ENCODE data around the gene EIF1AY.
"Not testable (repeated sequence)": the region's sequence is repeated elsewhere in the genome, so short reads cannot be mapped to it uniquely, and the experiment has no call there.

Gene EIF1AY

DNA sequence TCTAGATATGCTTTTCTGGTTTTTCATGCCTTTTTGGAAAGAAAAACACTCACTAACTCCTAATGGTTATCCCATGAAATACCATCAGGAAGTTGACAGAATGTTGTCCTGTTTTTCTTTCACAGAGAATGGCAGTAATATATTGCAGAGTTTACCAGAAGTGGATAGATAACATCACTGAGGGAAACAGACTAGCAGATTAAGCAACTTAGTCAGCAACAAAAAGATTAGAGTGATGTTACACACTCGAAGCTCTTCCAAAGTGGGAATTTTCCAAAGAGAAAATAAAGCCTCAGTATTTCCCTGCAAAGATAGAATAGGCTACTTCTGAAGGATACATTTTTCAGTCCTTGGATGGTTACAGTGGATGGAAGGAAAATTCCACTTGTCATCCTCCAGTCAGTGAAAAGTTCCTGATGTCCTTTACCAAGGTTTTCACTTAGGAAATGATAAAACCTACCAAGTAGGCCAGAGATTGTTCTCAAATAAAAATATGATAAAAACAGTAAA lies 31.1 kb upstream of the EIF1AY start:
- no peaks in the 10 kb centered on the region for H3K36me3 ChIP-seq (replicated peaks; ENCODE audit: low read depth, low read length)

DNA sequence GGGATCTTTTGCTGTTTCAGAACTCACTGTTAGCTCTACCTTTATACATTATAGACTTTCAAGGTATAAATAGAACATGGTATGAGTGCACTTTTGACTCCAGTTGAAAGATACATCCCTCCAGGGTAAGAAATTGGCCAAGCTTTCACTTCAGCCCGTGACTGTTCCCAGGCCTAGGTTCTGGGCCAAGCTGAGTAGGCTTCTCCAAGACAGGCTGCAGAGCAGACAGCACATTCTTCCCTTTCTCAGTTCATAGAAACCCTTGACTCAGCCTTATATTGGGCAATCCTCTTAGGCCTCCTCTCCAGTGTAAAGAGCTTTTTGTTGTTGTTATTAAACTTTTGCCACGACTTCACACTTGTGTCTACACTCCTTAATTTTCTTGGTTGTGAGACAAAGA lies 29.5 kb upstream of the EIF1AY start:
- Histone ChIP-seq H3K4me2 (ENCODE audit: low read length) (no peak overlapping the region), H4K20me1 (ENCODE audit: insufficient read depth, low read length) (no peaks in the 10 kb centered on the region)

More for the DNA sequence above, 31.1 kb upstream of the EIF1AY start:
- Histone ChIP-seq H3K9me3 (ENCODE audit: insufficient read depth, low read length) (no peaks in the 10 kb centered on the region), H3K4me3 (ENCODE audit: low read length) (no peak overlapping the region), H3K27ac (ENCODE audit: low read length) (no peak overlapping the region), H3K9ac (ENCODE audit: low read length) (no peak overlapping the region), H3K4me2 (ENCODE audit: low read length) (no peak overlapping the region), H2AFZ (ENCODE audit: low read depth, low read length) (no peak overlapping the region), H3K4me1 (ENCODE audit: low read length) (no peaks in the 10 kb centered on the region), H3K79me2 (ENCODE audit: low read length) (no peaks in the 10 kb centered on the region), H3K27me3 (ENCODE audit: low read depth, low read length) (no peaks in the 10 kb centered on the region), H4K20me1 (ENCODE audit: insufficient read depth, low read length) (no peaks in the 10 kb centered on the region)
- TF ChIP-seq, protein P1, sequence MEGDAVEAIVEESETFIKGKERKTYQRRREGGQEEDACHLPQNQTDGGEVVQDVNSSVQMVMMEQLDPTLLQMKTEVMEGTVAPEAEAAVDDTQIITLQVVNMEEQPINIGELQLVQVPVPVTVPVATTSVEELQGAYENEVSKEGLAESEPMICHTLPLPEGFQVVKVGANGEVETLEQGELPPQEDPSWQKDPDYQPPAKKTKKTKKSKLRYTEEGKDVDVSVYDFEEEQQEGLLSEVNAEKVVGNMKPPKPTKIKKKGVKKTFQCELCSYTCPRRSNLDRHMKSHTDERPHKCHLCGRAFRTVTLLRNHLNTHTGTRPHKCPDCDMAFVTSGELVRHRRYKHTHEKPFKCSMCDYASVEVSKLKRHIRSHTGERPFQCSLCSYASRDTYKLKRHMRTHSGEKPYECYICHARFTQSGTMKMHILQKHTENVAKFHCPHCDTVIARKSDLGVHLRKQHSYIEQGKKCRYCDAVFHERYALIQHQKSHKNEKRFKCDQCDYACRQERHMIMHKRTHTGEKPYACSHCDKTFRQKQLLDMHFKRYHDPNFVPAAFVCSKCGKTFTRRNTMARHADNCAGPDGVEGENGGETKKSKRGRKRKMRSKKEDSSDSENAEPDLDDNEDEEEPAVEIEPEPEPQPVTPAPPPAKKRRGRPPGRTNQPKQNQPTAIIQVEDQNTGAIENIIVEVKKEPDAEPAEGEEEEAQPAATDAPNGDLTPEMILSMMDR (IDR thresholded peaks at IDR 0.05; ENCODE audit: low read depth, low read length), result no peak
- no peak for TF ChIP-seq EZH2phosphoT487 (IDR thresholded peaks at IDR 0.05; ENCODE audit: low read depth)

GRCh38 chrY:20549289-20549688 lies 26.3 kb upstream of the EIF1AY start:
- H3K79me2 ChIP-seq (ENCODE audit: low read length), result no peaks in the 10 kb centered on the region
- H4K20me1 ChIP-seq (ENCODE audit: insufficient read depth, low read length), result no peaks in the 10 kb centered on the region

More for the DNA sequence above, 29.5 kb upstream of the EIF1AY start:
- TF ChIP-seq, protein P1 (IDR thresholded peaks at IDR 0.05; ENCODE audit: low read depth, low read length), result no peak
- no peak for TF ChIP-seq EZH2phosphoT487 (IDR thresholded peaks at IDR 0.05; ENCODE audit: low read depth)
- H3K79me2 ChIP-seq (ENCODE audit: low read length), result no peaks in the 10 kb centered on the region
- no peak overlapping the region for H3K27ac ChIP-seq (ENCODE audit: low read length)
- no peaks in the 10 kb centered on the region for H3K27me3 ChIP-seq (ENCODE audit: low read depth, low read length)
- no peak overlapping the region for H2AFZ ChIP-seq (ENCODE audit: low read depth, low read length)
- H3K4me3 ChIP-seq (ENCODE audit: low read length), result no peak overlapping the region
- H3K4me1 ChIP-seq (ENCODE audit: low read length), result no peaks in the 10 kb centered on the region
- no peak overlapping the region for H3K9ac ChIP-seq (ENCODE audit: low read length)
- no peaks in the 10 kb centered on the region for H3K36me3 ChIP-seq (replicated peaks; ENCODE audit: low read depth, low read length)
- H3K9me3 ChIP-seq (ENCODE audit: insufficient read depth, low read length), result no peaks in the 10 kb centered on the region

DNA sequence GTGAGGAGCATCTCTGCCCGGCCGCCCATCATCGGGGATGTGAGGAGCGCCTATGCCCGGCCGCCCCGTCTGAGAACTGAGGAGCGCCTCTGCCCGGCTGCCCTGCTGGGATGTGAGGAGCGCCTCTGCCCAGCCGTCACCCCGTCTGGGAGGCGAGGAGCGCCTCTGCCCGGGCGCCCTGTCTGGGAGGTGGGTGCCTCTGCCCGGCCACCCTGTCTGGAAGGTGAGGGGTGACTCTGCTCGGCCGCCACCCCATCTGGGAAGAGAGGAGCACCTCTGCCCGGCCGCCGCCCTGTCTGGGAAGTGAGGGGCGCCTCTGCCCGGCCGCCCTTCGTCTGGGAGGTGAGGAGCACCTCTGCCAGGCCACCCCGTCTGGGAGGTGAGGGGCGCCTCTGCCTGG lies 23.7 kb upstream of the EIF1AY start:
- Histone ChIP-seq H4K20me1 (ENCODE audit: insufficient read depth, low read length) (no peaks in the 10 kb centered on the region), H3K9ac (ENCODE audit: low read length) (no peak overlapping the region), H3K4me3 (ENCODE audit: low read length) (no peak overlapping the region), H3K4me2 (ENCODE audit: low read length) (no peak overlapping the region), H3K9me3 (ENCODE audit: insufficient read depth, low read length) (no peaks in the 10 kb centered on the region), H3K27ac (ENCODE audit: low read length) (no peak overlapping the region), H3K27me3 (ENCODE audit: low read depth, low read length) (no peaks in the 10 kb centered on the region), H2AFZ (ENCODE audit: low read depth, low read length) (no peak overlapping the region), H3K4me1 (ENCODE audit: low read length) (no peaks in the 10 kb centered on the region), H3K79me2 (ENCODE audit: low read length) (no peaks in the 10 kb centered on the region), H3K36me3 (replicated peaks; ENCODE audit: low read depth, low read length) (no peaks in the 10 kb centered on the region)
- TF ChIP-seq EZH2phosphoT487 (IDR thresholded peaks at IDR 0.05; ENCODE audit: low read depth), result no peak

More at GRCh38 chrY:20549289-20549688, 26.3 kb upstream of the EIF1AY start:
- Histone ChIP-seq H3K4me3 (ENCODE audit: low read length) (no peak overlapping the region), H3K9me3 (ENCODE audit: insufficient read depth, low read length) (no peaks in the 10 kb centered on the region), H3K27ac (ENCODE audit: low read length) (no peak overlapping the region), H3K4me2 (ENCODE audit: low read length) (no peak overlapping the region), H3K36me3 (replicated peaks; ENCODE audit: low read depth, low read length) (no peaks in the 10 kb centered on the region), H2AFZ (ENCODE audit: low read depth, low read length) (no peak overlapping the region), H3K4me1 (ENCODE audit: low read length) (no peaks in the 10 kb centered on the region), H3K9ac (ENCODE audit: low read length) (no peak overlapping the region), H3K27me3 (ENCODE audit: low read depth, low read length) (no peaks in the 10 kb centered on the region)
- TF ChIP-seq, protein P1 (IDR thresholded peaks at IDR 0.05; ENCODE audit: low read depth, low read length), result no peak
- TF ChIP-seq EZH2phosphoT487 (IDR thresholded peaks at IDR 0.05; ENCODE audit: low read depth), result no peak

DNA sequence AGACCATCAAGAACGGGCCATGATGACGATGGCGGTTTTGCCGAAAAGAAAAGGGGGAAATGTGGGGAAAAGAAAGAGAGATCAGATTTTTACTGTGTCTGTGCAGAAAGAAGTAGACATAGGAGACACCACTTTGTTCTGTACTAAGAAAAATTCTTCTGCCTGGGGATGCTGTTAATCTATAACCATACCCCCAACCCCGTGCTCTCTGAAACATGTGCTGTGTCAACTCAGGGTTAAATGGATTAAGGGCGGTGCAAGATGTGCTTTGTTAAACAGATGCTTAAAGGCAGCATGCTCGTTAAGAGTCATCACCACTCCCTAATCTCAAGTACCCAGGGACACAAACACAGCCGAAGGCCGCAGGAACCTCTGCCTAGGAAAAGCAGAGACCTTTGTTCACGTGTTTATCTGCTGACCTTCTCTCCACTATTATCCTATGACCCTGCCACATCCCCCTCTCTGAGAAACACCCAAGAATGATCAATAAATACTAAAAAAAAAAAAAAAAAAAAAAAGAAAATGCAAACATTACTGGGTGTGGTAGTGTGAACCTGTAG lies 22.7 kb upstream of the EIF1AY start:
- not testable (repeated sequence) for H3K27ac ChIP-seq (ENCODE audit: low read length); H3K9ac ChIP-seq (ENCODE audit: low read length); H3K4me2 ChIP-seq (ENCODE audit: low read length); H3K9me3 ChIP-seq (ENCODE audit: insufficient read depth, low read length); H4K20me1 ChIP-seq (ENCODE audit: insufficient read depth, low read length); H3K4me1 ChIP-seq (ENCODE audit: low read length); H3K36me3 ChIP-seq (replicated peaks; ENCODE audit: low read depth, low read length); H3K79me2 ChIP-seq (ENCODE audit: low read length); H3K4me3 ChIP-seq (ENCODE audit: low read length); H2AFZ ChIP-seq (ENCODE audit: low read depth, low read length); H3K27me3 ChIP-seq (ENCODE audit: low read depth, low read length)

Data from OCI-LY3 (cell line).